Measurements from ENCODE around the gene EFCAB6. TPM values are rescaled to one million over a fixed set of nuclear protein-coding genes. Genes with fewer than 3 reads are reported as not detected.

Gene EFCAB6
- total and polyA plus RNA-seq, 9 of the 15 experiments (the other 6 are each of a cell fraction or from before 2014, with no cell fraction given), result 0.06 TPM; not detected in 8

DNA sequence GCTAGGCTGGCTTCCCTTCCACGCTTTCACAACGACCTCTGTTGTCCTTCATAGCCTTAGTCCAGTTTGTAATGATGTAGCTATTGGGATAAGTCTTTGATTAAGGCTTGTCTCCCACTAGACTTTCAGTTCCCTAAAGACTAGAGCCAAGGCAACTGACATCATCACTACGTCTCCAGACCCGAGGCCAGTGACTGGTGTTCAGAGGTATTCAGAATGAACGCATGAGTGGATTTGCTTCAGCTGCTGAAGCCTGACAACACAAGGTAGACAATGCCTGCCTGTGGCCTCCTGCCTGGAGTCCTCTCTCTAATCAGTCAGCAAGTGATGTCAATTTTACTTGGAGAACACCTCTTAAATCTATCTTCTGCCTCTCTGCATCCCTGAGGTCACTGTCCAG lies 13.6 kb downstream of the EFCAB6 start:
- Histone ChIP-seq H2AFZ (ENCODE audit: low read depth, low read length) (no peak overlapping the region), H3K4me2 (ENCODE audit: insufficient read depth, low read length) (no peak overlapping the region), H3K4me1 (replicated peaks in 1 of 2; ENCODE audit: control insufficient read depth in 2 of 2, insufficient read depth in 2 of 2, low read length in 2 of 2) (no peaks in the 10 kb centered on the region), H3K27me3 (ENCODE audit: control insufficient read depth in 2 of 2, insufficient read depth in 2 of 2, low read length in 2 of 2) (no peaks in the 10 kb centered on the region), H3K9ac (ENCODE audit: insufficient read depth in 1 of 2, low read depth in 2 of 2, low read length in 2 of 2) (no peak overlapping the region), H3K27ac (ENCODE audit: extremely low read depth, low read depth, low read length) (no peak overlapping the region), H3K9me3 (replicated peaks; ENCODE audit: control insufficient read depth, insufficient read depth, low read depth, low read length) (no peaks in the 10 kb centered on the region), H3K79me2 (ENCODE audit: control insufficient read depth, insufficient read depth, low read length) (no peaks in the 10 kb centered on the region), H3K36me3 (ENCODE audit: control insufficient read depth, insufficient read depth, low read length) (no peaks in the 10 kb centered on the region), H3K4me3 (no peak overlapping the region), H3K9me1 (ENCODE audit: control insufficient read depth, insufficient read depth, low read length) (no peaks in the 10 kb centered on the region), H4K20me1 (replicated peaks; ENCODE audit: control insufficient read depth, insufficient read depth, low read length) (no peaks in the 10 kb centered on the region)
- ChIA-PET CTCF (ENCODE audit: low intra/inter-chr PET ratio) (no interaction called here), POLR2A (no interaction called here)
- intact Hi-C loops (cut with micrococcal nuclease) (no loop called here), in situ Hi-C loops (cut with MboI) (no loop called here)
- FAIRE-seq, result no peak
- no peak for DNase-seq (ENCODE audit: extremely low read depth in 1 of 4, low spot score in 3 of 4)
- no TSS peak for BruUV-seq (replicated peaks)
- no peak for ATAC-seq
- WGBS (ENCODE audit: insufficient coverage, low coverage, missing lambda C conversion rate), result 0% methylated on average over 5 of the region's 5 CpGs
- no peak for TF ChIP-seq TCFL5 (CRISPR knock-in tag; conservative IDR thresholded peaks at IDR 0.05)
- no peak for TF ChIP-seq ZNF592 (IDR thresholded peaks at IDR 0.05)
- TF ChIP-seq ZNF316 (IDR thresholded peaks at IDR 0.05), result no peak
- TF ChIP-seq, protein P1, sequence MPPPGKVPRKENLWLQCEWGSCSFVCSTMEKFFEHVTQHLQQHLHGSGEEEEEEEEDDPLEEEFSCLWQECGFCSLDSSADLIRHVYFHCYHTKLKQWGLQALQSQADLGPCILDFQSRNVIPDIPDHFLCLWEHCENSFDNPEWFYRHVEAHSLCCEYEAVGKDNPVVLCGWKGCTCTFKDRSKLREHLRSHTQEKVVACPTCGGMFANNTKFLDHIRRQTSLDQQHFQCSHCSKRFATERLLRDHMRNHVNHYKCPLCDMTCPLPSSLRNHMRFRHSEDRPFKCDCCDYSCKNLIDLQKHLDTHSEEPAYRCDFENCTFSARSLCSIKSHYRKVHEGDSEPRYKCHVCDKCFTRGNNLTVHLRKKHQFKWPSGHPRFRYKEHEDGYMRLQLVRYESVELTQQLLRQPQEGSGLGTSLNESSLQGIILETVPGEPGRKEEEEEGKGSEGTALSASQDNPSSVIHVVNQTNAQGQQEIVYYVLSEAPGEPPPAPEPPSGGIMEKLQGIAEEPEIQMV (tag; conservative IDR thresholded peaks at IDR 0.05; ENCODE audit: low read depth), result no peak
- TF ChIP-seq POLR2G (IDR thresholded peaks at IDR 0.05; ENCODE audit: low read depth, low read length), result no peak
- no peak for TF ChIP-seq NR2C1 (IDR thresholded peaks at IDR 0.05)
- no peak for TF ChIP-seq NR2C1 (tag; IDR thresholded peaks at IDR 0.05)
- TF ChIP-seq ZFP36 (IDR thresholded peaks at IDR 0.05; ENCODE audit: low read depth, low read length, partially characterized antibody), result no peak
- TF ChIP-seq, protein P2, sequence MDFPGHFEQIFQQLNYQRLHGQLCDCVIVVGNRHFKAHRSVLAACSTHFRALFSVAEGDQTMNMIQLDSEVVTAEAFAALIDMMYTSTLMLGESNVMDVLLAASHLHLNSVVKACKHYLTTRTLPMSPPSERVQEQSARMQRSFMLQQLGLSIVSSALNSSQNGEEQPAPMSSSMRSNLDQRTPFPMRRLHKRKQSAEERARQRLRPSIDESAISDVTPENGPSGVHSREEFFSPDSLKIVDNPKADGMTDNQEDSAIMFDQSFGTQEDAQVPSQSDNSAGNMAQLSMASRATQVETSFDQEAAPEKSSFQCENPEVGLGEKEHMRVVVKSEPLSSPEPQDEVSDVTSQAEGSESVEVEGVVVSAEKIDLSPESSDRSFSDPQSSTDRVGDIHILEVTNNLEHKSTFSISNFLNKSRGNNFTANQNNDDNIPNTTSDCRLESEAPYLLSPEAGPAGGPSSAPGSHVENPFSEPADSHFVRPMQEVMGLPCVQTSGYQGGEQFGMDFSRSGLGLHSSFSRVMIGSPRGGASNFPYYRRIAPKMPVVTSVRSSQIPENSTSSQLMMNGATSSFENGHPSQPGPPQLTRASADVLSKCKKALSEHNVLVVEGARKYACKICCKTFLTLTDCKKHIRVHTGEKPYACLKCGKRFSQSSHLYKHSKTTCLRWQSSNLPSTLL (IDR thresholded peaks at IDR 0.05), result no peak
- no peak for TF ChIP-seq TCF3 (CRISPR knock-in tag; IDR thresholded peaks at IDR 0.05)
- no peak for TF ChIP-seq ZNF354B (CRISPR knock-in tag; IDR thresholded peaks at IDR 0.05)
- no peak for TF ChIP-seq ZNF253 (CRISPR knock-in tag; conservative IDR thresholded peaks at IDR 0.05)
- no peak for TF ChIP-seq ZNF232 (CRISPR knock-in tag; IDR thresholded peaks at IDR 0.05)

Data from K562 (cell line).